Gastrocnemius medialis (tissue), 4 donors: ENCODE results near the gene CNOT4.

Experiments
- POLR2A ChIP-seq, 2 donors: fragments of 450-650 bp; IDR thresholded peaks; one replicate each; pipeline ENCODE4 v1.6.1; 2017; ENCODE audit warnings: antibody characterized with exemption in 2 of 2, mild to moderate bottlenecking in 2 of 2, moderate library complexity in 2 of 2
- TF ChIP-seq, protein P1 (sequence below), 5 experiments: fragments of 450-650 bp in 3 of 5; fragments of 200-600 bp in 2 of 5; sonication (generic) in 2 of 5; IDR thresholded peaks in 4 of 5; conservative IDR thresholded peaks in 1 of 5; 1 replicate in 4 of 5; 2 replicates in 1 of 5; pipeline ENCODE4 v1.5.1; 2016 to 2019; ENCODE audit warnings: antibody characterized with exemption in 5 of 5, mild to moderate bottlenecking in 3 of 5, moderate library complexity in 3 of 5

DNA sequence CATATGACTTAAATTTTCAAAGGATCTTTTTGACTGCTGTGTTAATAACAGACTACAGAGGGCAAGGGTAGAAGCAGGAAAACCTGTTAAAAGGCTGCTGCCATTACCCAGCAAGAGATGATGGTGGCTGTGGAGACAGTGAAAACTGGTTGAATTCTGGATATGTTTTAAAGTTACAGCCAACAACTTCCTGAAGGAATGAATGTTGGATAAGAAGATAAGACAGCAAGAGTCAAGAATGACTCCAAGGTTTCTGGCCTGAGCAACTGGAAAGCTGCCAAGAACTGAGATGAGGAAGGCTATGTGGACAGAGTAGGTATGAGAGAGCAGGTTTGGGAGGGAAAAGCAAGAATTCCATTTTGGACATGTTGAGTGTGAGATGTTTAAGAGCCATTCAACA is 19.1 kb downstream of the CNOT4 start:
- TF ChIP-seq, protein P1, sequence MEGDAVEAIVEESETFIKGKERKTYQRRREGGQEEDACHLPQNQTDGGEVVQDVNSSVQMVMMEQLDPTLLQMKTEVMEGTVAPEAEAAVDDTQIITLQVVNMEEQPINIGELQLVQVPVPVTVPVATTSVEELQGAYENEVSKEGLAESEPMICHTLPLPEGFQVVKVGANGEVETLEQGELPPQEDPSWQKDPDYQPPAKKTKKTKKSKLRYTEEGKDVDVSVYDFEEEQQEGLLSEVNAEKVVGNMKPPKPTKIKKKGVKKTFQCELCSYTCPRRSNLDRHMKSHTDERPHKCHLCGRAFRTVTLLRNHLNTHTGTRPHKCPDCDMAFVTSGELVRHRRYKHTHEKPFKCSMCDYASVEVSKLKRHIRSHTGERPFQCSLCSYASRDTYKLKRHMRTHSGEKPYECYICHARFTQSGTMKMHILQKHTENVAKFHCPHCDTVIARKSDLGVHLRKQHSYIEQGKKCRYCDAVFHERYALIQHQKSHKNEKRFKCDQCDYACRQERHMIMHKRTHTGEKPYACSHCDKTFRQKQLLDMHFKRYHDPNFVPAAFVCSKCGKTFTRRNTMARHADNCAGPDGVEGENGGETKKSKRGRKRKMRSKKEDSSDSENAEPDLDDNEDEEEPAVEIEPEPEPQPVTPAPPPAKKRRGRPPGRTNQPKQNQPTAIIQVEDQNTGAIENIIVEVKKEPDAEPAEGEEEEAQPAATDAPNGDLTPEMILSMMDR (IDR thresholded peaks at IDR 0.05 in 4 of 5, conservative IDR thresholded peaks at IDR 0.05 in 1 of 5): no peak
- TF ChIP-seq POLR2A (IDR thresholded peaks at IDR 0.05): no peak
